ENCODE results near the gene OCSTAMP.

- TF ChIP-seq CTCF (IDR thresholded peaks at IDR 0.05) (no peak), POLR2A (IDR thresholded peaks at IDR 0.05) (no peak)
These were observed 19.8 kb downstream of the OCSTAMP start for GRCh38 chr20:46530640-46531039.

Data from adrenal gland (tissue), 5 donors.